HepG2 (cell line): ENCODE measurements around the gene SPRED2. TPM values are rescaled to one million over a fixed set of nuclear protein-coding genes. Genes with fewer than 3 reads are reported as not detected.
A peak's percentile ranks its signal among the peaks of the same experiment; 100 is the strongest.

Experiments used
- GTF3A ChIP-seq: sonication (generic); formaldehyde crosslinking; conservative IDR thresholded peaks from 2 replicates; pipeline ENCODE4 v1.4.0; 2020; ENCODE audit warnings: mild to moderate bottlenecking, missing genetic modification reagents
- MIER3 ChIP-seq: IDR thresholded peaks from 2 replicates; pipeline ENCODE4 v1.6.1; 2016; ENCODE audit warnings: missing compliant biosample characterization, borderline replicate concordance
- PHB2 ChIP-seq: fragments of 450-650 bp; IDR thresholded peaks from 2 replicates; pipeline ENCODE4 v1.6.1; 2018; ENCODE audit not compliant: partially characterized antibody
- SCMH1 ChIP-seq: sonication (generic); formaldehyde crosslinking; IDR thresholded peaks from 2 replicates; pipeline ENCODE4 v1.9.0; 2021; ENCODE audit warnings: missing genetic modification reagents, mild to moderate bottlenecking, borderline replicate concordance
- ZNF3 ChIP-seq: IDR thresholded peaks from 2 replicates; pipeline ENCODE4 v1.7.0; 2017; ENCODE audit warnings: inconsistent platforms
- ZNF510 ChIP-seq: sonication (generic); formaldehyde crosslinking; IDR thresholded peaks from 2 replicates; pipeline ENCODE4 v1.4.0; 2020; ENCODE audit warnings: low read depth, mild to moderate bottlenecking, missing genetic modification reagents
- ZNF703 ChIP-seq: sonication (generic); formaldehyde crosslinking; IDR thresholded peaks from 2 replicates; pipeline ENCODE4 v1.5.1; 2020; ENCODE audit warnings: missing genetic modification reagents, mild to moderate bottlenecking, moderate library complexity, borderline replicate concordance
- ZNF773 ChIP-seq: sonication (generic); formaldehyde crosslinking; IDR thresholded peaks from 2 replicates; pipeline ENCODE4 v1.4.0; 2020; ENCODE audit warnings: missing genetic modification reagents, borderline replicate concordance
- ZNF878 ChIP-seq: sonication (generic); formaldehyde crosslinking; IDR thresholded peaks from 2 replicates; pipeline ENCODE4 v1.8.1; 2023; ENCODE audit warnings: mild to moderate bottlenecking, missing genetic modification reagents, moderate library complexity
- ZSCAN9 ChIP-seq: IDR thresholded peaks from 2 replicates; pipeline ENCODE4 v1.6.1; 2016; ENCODE audit warnings: borderline replicate concordance
- polyA plus RNA-seq, 8 experiments: library from polyadenylated mRNA; depleted of rRNA in 3 of 8; stranded (reverse) in 7 of 8; unstranded in 1 of 8; fragments of >200 nt; fragmentation: Illumina TruSeq in 4 of 8; extraction: Trizol in 4 of 8; gene quantifications; 2 replicates each; pipeline versions ENCODE4 v1.2.1 to v1.2.3, GENCODE V29; 2011 to 2016; ENCODE audit warnings: low read depth in 4 of 8, missing spikeins in 1 of 8, mixed read lengths in 1 of 8; ENCODE audit not compliant: insufficient read depth in 1 of 8
- total RNA-seq, 5 experiments: library from RNA; depleted of rRNA; stranded (reverse); fragments of >200 nt; fragmentation: Illumina TruSeq; extraction: Trizol; gene quantifications; 2 replicates each; pipeline ENCODE4 v1.2.3, GENCODE V29; 2016; ENCODE audit warnings: low read depth in 1 of 5
- TF ChIP-seq, protein P1 (sequence below): sonication (generic); formaldehyde crosslinking; IDR thresholded peaks from 2 replicates; pipeline ENCODE4 v1.4.0; 2020; ENCODE audit warnings: missing genetic modification reagents, borderline replicate concordance
- TF ChIP-seq, protein P2 (sequence below): sonication (generic); formaldehyde crosslinking; IDR thresholded peaks from 2 replicates; pipeline ENCODE4 v1.5.1; 2020; ENCODE audit warnings: mild to moderate bottlenecking, missing genetic modification reagents, moderate library complexity
- TF ChIP-seq, protein P3 (sequence below): sonication (generic); formaldehyde crosslinking; IDR thresholded peaks from 2 replicates; pipeline ENCODE4 v1.4.0; 2020; ENCODE audit warnings: mild to moderate bottlenecking, missing genetic modification reagents

SPRED2 gene
- total and polyA plus RNA-seq, 2 of the 13 experiments (the other 11 are each of a cell fraction or from before 2014, with no cell fraction given): 13.0 to 37.0 TPM

DNA sequence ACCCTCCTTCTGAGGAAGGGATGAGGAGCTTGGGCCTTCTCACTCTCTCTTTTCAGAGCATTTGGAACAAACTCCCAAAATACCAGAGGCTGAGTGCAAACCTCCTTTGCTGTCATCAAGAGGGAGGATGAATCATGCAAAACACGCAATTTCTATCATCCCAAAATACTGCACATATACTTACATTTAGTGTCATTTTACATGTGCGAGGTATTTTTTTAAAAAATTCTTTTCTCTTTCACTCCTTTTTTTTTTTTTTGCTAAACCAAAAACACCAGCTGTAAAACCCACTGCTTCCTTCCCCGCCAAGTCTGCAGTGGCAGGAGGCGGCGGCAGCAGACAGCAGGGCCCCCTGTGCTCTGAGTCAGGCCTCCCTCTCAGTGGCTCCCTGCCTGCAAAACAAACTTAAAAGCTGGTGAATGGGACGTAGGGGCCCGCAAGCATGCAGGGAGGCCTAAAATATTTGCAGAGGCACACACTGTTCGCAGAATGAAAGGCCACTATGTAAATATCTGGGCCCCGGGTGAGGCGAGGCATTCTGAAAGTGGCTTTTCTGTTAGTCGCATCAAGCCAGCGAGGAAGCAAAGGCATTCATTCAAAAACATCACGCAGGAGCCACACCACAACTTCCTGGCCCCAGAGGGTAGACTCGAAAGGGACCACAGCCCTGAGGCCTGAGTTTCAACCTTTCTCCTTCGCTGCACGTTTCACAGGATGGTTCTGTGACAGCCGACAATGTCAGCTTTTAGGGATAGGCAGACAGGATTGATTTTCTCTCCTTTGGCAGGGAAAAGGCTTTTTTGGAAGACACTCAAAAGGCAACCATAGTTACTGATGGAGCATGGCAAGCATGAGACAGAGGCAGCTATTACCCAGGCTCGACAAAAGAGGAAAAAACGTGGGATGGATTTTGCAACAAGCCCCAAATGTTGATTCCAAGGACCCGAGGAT, 131.4 kb downstream of the SPRED2 start (continued):
- TF ChIP-seq SCMH1 (CRISPR knock-in tag): no peak
- TF ChIP-seq ZNF773 (CRISPR knock-in tag): no peak
- TF ChIP-seq, protein P1, sequence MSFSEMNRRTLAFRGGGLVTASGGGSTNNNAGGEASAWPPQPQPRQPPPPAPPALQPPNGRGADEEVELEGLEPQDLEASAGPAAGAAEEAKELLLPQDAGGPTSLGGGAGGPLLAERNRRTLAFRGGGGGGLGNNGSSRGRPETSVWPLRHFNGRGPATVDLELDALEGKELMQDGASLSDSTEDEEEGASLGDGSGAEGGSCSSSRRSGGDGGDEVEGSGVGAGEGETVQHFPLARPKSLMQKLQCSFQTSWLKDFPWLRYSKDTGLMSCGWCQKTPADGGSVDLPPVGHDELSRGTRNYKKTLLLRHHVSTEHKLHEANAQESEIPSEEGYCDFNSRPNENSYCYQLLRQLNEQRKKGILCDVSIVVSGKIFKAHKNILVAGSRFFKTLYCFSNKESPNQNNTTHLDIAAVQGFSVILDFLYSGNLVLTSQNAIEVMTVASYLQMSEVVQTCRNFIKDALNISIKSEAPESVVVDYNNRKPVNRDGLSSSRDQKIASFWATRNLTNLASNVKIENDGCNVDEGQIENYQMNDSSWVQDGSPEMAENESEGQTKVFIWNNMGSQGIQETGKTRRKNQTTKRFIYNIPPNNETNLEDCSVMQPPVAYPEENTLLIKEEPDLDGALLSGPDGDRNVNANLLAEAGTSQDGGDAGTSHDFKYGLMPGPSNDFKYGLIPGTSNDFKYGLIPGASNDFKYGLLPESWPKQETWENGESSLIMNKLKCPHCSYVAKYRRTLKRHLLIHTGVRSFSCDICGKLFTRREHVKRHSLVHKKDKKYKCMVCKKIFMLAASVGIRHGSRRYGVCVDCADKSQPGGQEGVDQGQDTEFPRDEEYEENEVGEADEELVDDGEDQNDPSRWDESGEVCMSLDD (CRISPR knock-in tag): 0 out of 2 replicates have a peak, but pooled peaks have one; percentile 50
- peak; percentile 93 for TF ChIP-seq ZNF878 (CRISPR knock-in tag)
- TF ChIP-seq, protein P2, sequence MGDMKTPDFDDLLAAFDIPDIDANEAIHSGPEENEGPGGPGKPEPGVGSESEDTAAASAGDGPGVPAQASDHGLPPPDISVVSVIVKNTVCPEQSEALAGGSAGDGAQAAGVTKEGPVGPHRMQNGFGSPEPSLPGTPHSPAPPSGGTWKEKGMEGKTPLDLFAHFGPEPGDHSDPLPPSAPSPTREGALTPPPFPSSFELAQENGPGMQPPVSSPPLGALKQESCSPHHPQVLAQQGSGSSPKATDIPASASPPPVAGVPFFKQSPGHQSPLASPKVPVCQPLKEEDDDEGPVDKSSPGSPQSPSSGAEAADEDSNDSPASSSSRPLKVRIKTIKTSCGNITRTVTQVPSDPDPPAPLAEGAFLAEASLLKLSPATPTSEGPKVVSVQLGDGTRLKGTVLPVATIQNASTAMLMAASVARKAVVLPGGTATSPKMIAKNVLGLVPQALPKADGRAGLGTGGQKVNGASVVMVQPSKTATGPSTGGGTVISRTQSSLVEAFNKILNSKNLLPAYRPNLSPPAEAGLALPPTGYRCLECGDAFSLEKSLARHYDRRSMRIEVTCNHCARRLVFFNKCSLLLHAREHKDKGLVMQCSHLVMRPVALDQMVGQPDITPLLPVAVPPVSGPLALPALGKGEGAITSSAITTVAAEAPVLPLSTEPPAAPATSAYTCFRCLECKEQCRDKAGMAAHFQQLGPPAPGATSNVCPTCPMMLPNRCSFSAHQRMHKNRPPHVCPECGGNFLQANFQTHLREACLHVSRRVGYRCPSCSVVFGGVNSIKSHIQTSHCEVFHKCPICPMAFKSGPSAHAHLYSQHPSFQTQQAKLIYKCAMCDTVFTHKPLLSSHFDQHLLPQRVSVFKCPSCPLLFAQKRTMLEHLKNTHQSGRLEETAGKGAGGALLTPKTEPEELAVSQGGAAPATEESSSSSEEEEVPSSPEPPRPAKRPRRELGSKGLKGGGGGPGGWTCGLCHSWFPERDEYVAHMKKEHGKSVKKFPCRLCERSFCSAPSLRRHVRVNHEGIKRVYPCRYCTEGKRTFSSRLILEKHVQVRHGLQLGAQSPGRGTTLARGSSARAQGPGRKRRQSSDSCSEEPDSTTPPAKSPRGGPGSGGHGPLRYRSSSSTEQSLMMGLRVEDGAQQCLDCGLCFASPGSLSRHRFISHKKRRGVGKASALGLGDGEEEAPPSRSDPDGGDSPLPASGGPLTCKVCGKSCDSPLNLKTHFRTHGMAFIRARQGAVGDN (CRISPR knock-in tag): peak; percentile 63
- TF ChIP-seq GTF3A (CRISPR knock-in tag): no peak
- peak; percentile 87; the same call in 1 of the 2 replicates for TF ChIP-seq ZSCAN9 (CRISPR knock-in tag)
- TF ChIP-seq ZNF510 (CRISPR knock-in tag): no peak
- no peak; the same call in 1 of the 2 replicates for TF ChIP-seq ZNF703 (CRISPR knock-in tag)
- no peak for TF ChIP-seq ZNF3 (CRISPR knock-in tag)
- TF ChIP-seq, protein P3, sequence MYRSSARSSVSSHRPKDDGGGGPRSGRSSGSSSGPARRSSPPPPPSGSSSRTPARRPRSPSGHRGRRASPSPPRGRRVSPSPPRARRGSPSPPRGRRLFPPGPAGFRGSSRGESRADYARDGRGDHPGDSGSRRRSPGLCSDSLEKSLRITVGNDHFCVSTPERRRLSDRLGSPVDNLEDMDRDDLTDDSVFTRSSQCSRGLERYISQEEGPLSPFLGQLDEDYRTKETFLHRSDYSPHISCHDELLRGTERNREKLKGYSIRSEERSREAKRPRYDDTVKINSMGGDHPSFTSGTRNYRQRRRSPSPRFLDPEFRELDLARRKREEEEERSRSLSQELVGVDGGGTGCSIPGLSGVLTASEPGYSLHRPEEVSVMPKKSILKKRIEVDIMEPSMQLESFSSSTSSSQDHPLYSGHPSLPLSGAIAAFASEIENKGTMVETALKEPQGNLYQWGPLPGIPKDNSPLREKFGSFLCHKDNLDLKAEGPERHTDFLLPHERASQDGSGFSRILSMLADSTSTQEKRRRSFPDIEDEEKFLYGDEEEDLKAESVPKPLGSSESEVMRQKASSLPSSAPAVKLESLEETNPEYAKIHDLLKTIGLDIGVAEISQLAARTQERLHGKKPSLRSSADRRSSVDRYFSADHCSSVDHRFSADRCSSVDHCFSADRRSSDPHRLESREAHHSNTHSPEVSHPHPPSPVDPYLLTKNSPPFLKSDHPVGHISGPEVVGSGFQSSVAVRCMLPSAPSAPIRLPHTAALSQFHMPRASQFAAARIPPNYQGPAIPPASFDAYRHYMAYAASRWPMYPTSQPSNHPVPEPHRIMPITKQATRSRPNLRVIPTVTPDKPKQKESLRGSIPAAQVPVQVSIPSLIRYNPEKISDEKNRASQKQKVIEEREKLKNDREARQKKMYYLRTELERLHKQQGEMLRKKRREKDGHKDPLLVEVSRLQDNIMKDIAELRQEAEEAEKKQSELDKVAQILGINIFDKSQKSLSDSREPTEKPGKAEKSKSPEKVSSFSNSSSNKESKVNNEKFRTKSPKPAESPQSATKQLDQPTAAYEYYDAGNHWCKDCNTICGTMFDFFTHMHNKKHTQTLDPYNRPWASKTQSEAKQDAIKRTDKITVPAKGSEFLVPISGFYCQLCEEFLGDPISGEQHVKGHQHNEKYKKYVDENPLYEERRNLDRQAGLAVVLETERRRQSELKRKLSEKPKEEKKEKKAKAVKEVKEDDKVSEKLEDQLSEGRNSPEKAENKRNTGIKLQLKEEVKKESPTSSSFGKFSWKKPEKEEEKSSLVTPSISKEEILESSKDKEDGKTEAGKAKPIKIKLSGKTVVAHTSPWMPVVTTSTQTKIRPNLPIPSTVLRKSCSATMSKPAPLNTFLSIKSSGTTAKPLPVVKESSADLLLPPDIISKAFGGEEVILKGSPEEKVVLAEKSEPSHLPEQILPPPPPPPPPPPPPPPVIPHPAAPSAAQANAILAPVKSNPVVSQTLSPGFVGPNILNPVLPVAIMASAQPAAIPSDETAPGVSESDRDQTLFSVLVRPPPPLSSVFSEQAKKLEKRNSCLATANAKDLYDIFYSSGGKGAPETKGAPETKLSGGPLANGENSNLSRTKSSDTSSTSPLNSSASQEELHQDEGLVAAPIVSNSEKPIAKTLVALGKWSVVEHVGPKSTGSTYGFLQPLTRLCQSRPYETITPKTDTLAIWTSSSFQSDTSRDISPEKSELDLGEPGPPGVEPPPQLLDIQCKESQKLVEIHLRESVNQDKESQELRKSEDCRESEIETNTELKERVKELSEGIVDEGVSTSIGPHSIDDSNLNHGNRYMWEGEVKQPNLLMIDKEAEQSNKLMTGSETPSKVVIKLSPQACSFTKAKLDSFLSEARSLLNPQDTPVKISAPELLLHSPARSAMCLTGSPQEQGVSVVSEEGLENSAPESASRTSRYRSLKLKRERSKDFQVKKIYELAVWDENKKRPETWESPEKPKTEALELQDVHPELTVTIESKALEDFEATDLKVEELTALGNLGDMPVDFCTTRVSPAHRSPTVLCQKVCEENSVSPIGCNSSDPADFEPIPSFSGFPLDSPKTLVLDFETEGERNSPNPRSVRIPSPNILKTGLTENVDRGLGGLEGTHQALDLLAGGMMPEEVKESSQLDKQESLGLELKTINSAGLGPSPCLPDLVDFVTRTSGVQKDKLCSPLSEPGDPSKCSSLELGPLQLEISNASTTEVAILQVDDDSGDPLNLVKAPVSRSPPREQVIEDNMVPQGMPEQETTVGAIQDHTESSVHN (CRISPR knock-in tag): no peak
- TF ChIP-seq MIER3 (CRISPR knock-in tag): peak; percentile 78; the same call in 1 of the 2 replicates
- no peak for TF ChIP-seq PHB2
